Gastrocnemius medialis (tissue), 4 donors: ENCODE results near the gene ROR1. TPM values are rescaled to one million over a fixed set of nuclear protein-coding genes. Genes with fewer than 3 reads are reported as not detected.

Experiments used
- ATAC-seq, 2 donors: fragments of 150-250 bp; one replicate each; pipeline ENCODE4 v1.9.1; 2016
- DNase-seq, 2 donors: peaks; one replicate each; pipeline ENCODE4 v3.0.0-alpha.2; 2019
- H3K27ac ChIP-seq, 4 donors: fragments of 200-600 bp; sonication (generic); 1 replicate in 1 of 4; 2 replicates in 3 of 4; pipeline ENCODE4 v1.5.1; 2016 to 2018; ENCODE audit warnings: mild to moderate bottlenecking in 2 of 4, moderate library complexity in 1 of 4
- H3K27me3 ChIP-seq, 3 donors: fragments of 200-600 bp; sonication (generic) in 2 of 3; 1 replicate in 1 of 3; 2 replicates in 2 of 3; pipeline versions ENCODE4 v1.5.1 to v1.6.0; 2016 to 2019; ENCODE audit warnings: mild to moderate bottlenecking in 1 of 3, moderate library complexity in 1 of 3
- H3K36me3 ChIP-seq, 2 donors: fragments of 200-600 bp; sonication (generic) in 1 of 2; one replicate each; pipeline ENCODE4 v1.5.1; 2017 to 2018
- H3K4me1 ChIP-seq, 2 donors: fragments of 200-600 bp; sonication (generic) in 1 of 2; one replicate each; pipeline ENCODE4 v1.5.1; 2016 to 2017; ENCODE audit warnings: mild to moderate bottlenecking in 2 of 2
- H3K4me3 ChIP-seq, 4 donors: fragments of 200-600 bp; sonication (generic) in 3 of 4; 1 replicate in 1 of 4; 2 replicates in 3 of 4; pipeline ENCODE4 v1.5.1; 2016 to 2019; ENCODE audit warnings: mild to moderate bottlenecking in 2 of 4
- H3K9me3 ChIP-seq, 3 donors: fragments of 200-600 bp; sonication (generic) in 2 of 3; 1 replicate in 1 of 3; 2 replicates in 2 of 3; pipeline ENCODE4 v1.5.1; 2016 to 2019
- POLR2A ChIP-seq, 2 donors: fragments of 450-650 bp; IDR thresholded peaks; one replicate each; pipeline ENCODE4 v1.6.1; 2017; ENCODE audit warnings: antibody characterized with exemption in 2 of 2, mild to moderate bottlenecking in 2 of 2, moderate library complexity in 2 of 2
- in situ Hi-C, 4 donors: fragments of 200-750 bp; cut with MboI; loops; one replicate each; pipeline versions ENCODE4 v1.15.0 to v1.8.0; 2017; ENCODE audit warnings: low sequenced_read_pairs in 4 of 4
- intact Hi-C: fragments of 100-400 bp; cut with DNase I; formaldehyde crosslinking; loops from one replicate; pipeline ENCODE4 v1.15.1; 2023; ENCODE audit warnings: low total_unique reads
- total RNA-seq, 4 donors: library from RNA; depleted of rRNA; stranded (reverse); fragments of >200 nt; gene quantifications; one replicate each; pipeline versions ENCODE4 v1.1.0 to v1.2.3, GENCODE V29; 2016
- TF ChIP-seq, protein P1 (sequence below), 5 experiments: fragments of 450-650 bp in 3 of 5; fragments of 200-600 bp in 2 of 5; sonication (generic) in 2 of 5; IDR thresholded peaks in 4 of 5; conservative IDR thresholded peaks in 1 of 5; 1 replicate in 4 of 5; 2 replicates in 1 of 5; pipeline ENCODE4 v1.5.1; 2016 to 2019; ENCODE audit warnings: antibody characterized with exemption in 5 of 5, mild to moderate bottlenecking in 3 of 5, moderate library complexity in 3 of 5

The ROR1 gene
- total RNA-seq, 4 donors from 2014 or later, result 2.5 to 4.3 (median 3.6) TPM

GRCh38 chr1:63793741-63794240 lies 20.0 kb downstream of the ROR1 start:
- ATAC-seq, result no peak
- H3K4me3 ChIP-seq, result no peak overlapping the region
- no peaks in the 10 kb centered on the region for H3K27me3 ChIP-seq
- H3K27ac ChIP-seq, result no peak overlapping the region
- H3K4me1 ChIP-seq, result peaks cover 14 to 49% of the 10 kb centered on the region in 2 donors
- H3K9me3 ChIP-seq, result no peaks in the 10 kb centered on the region
- DNase-seq, result no peak
- TF ChIP-seq POLR2A (IDR thresholded peaks at IDR 0.05), result no peak
- TF ChIP-seq, protein P1, sequence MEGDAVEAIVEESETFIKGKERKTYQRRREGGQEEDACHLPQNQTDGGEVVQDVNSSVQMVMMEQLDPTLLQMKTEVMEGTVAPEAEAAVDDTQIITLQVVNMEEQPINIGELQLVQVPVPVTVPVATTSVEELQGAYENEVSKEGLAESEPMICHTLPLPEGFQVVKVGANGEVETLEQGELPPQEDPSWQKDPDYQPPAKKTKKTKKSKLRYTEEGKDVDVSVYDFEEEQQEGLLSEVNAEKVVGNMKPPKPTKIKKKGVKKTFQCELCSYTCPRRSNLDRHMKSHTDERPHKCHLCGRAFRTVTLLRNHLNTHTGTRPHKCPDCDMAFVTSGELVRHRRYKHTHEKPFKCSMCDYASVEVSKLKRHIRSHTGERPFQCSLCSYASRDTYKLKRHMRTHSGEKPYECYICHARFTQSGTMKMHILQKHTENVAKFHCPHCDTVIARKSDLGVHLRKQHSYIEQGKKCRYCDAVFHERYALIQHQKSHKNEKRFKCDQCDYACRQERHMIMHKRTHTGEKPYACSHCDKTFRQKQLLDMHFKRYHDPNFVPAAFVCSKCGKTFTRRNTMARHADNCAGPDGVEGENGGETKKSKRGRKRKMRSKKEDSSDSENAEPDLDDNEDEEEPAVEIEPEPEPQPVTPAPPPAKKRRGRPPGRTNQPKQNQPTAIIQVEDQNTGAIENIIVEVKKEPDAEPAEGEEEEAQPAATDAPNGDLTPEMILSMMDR (IDR thresholded peaks at IDR 0.05 in 4 of 5, conservative IDR thresholded peaks at IDR 0.05 in 1 of 5), result no peak
- intact Hi-C loops (no loop called here), in situ Hi-C loops (no loop called here)
- no peaks in the 10 kb centered on the region for H3K36me3 ChIP-seq

DNA sequence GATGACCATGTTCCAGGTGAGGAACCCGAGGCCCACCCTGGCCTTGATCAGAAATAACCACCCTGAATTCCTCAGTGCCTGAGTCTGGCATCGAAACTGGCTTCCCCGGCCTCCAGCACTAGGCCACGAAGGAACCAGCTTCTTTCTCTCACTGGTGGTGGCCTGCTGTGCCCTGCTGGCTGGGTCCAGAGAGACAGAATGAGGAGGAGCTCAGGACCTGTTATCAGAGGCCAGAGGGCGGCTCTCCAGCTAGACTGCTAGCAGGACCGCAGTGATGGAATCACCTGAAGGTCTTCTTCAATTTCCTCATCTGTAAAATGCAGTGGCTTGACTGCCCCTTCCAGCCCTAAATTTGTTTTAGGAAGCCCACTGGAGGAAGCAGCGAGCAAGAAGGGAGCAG lies 20.5 kb downstream of the ROR1 start:
- TF ChIP-seq, protein P1 (IDR thresholded peaks at IDR 0.05 in 4 of 5, conservative IDR thresholded peaks at IDR 0.05 in 1 of 5), result no peak
- TF ChIP-seq POLR2A (IDR thresholded peaks at IDR 0.05), result no peak
- Histone ChIP-seq H3K4me1 (peaks cover 14 to 49% of the 10 kb centered on the region in 2 donors), H3K4me3 (no peak overlapping the region), H3K36me3 (no peaks in the 10 kb centered on the region), H3K27ac (no peak overlapping the region), H3K27me3 (no peaks in the 10 kb centered on the region), H3K9me3 (no peaks in the 10 kb centered on the region)
- ATAC-seq (no peak), DNase-seq (no peak)
- intact Hi-C loops (no loop called here), in situ Hi-C loops (no loop called here)

DNA sequence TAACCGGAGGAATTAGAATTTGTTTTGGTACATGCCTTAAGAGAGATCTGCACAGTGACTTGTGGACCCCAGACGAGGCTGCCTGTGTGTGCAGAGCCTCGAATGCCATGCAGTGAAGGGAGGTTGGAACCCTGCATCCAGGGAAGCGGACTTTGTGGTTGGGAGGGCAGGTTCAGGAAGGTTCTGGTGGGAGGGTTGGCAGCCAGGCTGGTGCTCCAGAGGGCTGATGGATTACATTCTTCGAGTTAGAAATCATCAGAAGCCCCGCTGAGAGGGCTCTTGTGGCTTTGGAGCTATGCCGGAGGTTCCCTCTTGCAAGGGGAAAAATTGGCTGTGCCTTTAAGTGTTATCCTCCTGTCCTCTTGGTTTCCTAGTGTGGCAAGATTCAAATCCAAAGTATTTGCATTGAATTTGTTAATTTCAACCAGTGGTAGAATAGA lies 21.1 kb downstream of the ROR1 start:
- Histone ChIP-seq H3K4me1 (peaks cover 14 to 46% of the 10 kb centered on the region in 2 donors), H3K36me3 (no peaks in the 10 kb centered on the region), H3K27ac (no peak overlapping the region), H3K27me3 (no peaks in the 10 kb centered on the region), H3K9me3 (no peaks in the 10 kb centered on the region), H3K4me3 (no peak overlapping the region)
- no peak for DNase-seq
- in situ Hi-C loops (no loop called here), intact Hi-C loops (no loop called here)
- no peak for TF ChIP-seq POLR2A (IDR thresholded peaks at IDR 0.05)
- TF ChIP-seq, protein P1 (IDR thresholded peaks at IDR 0.05 in 4 of 5, conservative IDR thresholded peaks at IDR 0.05 in 1 of 5), result no peak
- no peak for ATAC-seq

DNA sequence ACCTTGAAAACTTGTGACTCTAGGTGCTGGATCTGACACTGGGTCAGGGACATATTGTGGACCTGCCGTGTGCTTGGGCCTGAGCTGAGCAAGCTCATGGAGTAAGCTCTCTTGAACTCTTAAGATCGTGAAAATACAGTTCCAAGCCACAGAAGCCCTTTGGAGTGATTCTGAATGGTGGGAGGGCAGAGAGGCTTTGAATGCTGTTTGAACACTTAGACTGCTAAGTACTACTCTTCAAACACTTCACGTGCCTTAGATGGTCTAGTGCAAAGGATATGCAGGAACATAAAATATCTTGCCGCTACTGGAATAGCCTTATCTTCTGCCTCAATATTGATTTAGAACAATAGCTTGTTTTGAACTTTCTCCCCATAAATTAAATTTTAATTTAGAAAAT lies 21.6 kb downstream of the ROR1 start:
- Histone ChIP-seq H3K4me3 (no peak overlapping the region), H3K36me3 (no peaks in the 10 kb centered on the region), H3K27me3 (no peaks in the 10 kb centered on the region), H3K4me1 (peaks cover 14 to 41% of the 10 kb centered on the region in 2 donors), H3K27ac (no peak overlapping the region), H3K9me3 (no peaks in the 10 kb centered on the region)
- TF ChIP-seq, protein P1 (IDR thresholded peaks at IDR 0.05 in 4 of 5, conservative IDR thresholded peaks at IDR 0.05 in 1 of 5), result no peak
- no peak for TF ChIP-seq POLR2A (IDR thresholded peaks at IDR 0.05)
- ATAC-seq, result no peak
- DNase-seq, result no peak
- intact Hi-C loops, result no loop called here
- in situ Hi-C loops, result no loop called here
